HT-29 (cell line): Measurements from ENCODE around the gene PODXL. TPM values are rescaled to one million over a fixed set of nuclear protein-coding genes. Genes with fewer than 3 reads are reported as not detected.
"Not testable (repeated sequence)": the region's sequence is repeated elsewhere in the genome, so short reads cannot be mapped to it uniquely, and the experiment has no call there.

Experiments
- DNase-seq: peaks from one replicate; pipeline ENCODE4 v3.0.0-alpha.2; 2015; ENCODE audit warnings: low spot score
- total RNA-seq: library from RNA; depleted of rRNA; stranded (reverse); fragments of >200 nt; shearing (Covaris generic); gene quantifications from 2 replicates; pipeline ENCODE4 v1.2.3, GENCODE V29; 2014

Gene PODXL
- total RNA-seq, 1 experiment from 2014 or later, result 67.9 TPM

DNA sequence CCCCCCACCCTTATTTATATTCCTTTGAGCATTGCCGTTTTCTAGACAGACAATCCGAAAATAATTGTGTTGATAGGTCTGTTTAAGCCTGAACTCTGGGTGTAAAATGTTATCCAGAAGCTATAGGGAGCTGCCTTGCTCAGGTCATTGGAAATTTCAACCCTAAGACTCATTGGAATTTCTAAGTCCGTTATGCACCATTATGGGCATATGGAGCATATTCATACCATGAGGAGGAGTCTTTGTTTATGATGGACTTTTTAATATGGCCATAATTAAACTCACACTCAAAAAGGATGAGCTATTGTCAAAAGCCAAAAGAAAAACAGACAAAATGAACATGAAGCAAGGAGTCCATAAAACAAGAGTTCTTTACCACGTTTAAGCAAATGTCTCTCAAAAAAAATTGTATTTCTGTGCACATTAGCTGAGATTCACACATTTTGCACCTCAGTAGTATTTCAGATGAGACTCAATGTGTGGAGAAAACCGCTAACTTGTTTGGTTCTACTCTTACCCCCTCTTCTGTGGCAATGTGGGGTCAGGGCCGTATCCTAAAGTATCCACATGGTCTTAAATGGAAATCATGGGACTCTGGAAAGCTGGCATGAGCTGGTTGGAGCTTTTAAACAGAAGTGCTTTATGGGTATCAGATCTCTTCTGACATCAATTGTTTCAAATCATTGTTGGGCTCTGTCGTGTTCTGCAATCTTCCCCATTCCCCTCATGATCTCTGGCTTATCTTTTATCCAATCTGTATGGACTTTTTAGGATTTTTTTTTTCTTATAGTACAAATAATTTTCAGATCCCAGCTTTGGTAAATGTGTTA, 60.5 kb downstream of the PODXL start:
- no peak for DNase-seq

DNA sequence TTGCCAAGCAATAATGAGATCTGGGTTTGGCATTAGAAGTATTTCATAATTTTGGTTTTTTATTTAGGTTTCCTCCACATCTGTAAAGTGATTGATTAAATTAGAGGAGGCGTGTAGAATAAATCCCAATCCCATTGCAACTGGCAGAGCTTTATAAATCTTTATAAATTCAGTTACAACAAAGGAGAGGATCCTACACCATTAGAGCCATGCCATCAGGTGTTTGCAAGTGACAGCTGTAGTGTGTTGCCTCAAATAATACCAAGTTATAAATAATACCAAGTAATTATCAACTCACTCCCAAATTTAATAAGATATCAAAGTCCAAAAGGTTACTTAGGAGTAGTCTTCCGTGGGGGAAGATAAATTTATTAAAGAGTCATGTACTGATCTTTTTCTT, 62.2 kb downstream of the PODXL start:
- no peak for DNase-seq

DNA sequence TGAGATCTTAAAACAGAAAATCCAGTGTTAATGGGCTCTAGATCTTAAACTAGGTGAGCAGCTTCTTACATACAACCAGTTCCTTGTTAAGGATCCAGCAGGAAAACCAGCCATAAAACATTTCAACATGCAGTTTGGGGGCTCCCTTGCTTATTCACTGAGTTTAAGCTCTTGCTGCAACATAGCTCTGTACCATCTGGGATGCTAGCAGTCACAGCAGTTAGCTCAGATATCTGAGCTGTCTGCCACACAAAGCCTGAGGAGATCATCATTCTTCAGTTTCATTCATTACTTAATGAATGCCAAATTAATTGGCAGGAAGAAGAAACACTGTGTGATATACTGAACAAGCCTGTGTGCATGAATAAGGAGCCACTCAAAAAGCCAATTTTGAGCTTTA, 62.8 kb downstream of the PODXL start:
- no peak for DNase-seq

DNA sequence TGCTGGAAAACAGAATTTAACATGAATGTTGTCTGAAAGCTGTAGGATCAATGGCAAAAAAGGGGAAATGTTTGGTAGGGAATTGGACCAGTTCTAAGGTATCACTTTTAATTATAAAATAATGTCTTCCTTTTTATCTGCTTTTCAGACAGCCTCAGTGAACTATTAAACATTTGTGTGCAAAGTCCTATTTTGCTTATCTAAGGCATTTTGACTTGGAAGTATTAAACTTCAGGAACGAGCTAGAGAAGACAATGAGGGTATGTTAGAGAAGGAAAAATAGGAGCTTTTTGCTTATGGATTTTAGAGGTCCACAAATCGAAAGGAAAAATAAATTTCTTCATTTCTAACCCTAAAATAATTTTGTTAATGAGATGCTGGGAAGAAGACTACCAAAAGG, 63.3 kb downstream of the PODXL start:
- DNase-seq, result no peak

DNA sequence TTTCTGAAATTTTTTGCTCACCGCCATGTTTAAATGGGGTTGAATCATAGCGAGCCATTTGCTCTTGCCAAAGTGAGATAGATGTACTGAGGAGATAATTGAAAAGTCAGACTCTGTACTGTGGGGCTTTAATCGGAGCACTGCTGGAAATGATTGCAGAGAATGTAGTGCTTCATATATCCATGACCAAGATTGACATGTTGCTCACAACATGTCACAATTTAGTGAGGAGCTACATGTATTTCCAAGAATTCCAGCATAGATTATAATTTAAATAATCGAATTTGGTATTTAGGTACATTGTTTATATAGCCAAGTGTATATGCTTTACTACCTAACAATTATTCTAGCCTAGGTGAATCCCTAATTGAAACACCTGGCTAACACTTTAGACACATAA, 66.5 kb downstream of the PODXL start:
- DNase-seq, result no peak

DNA sequence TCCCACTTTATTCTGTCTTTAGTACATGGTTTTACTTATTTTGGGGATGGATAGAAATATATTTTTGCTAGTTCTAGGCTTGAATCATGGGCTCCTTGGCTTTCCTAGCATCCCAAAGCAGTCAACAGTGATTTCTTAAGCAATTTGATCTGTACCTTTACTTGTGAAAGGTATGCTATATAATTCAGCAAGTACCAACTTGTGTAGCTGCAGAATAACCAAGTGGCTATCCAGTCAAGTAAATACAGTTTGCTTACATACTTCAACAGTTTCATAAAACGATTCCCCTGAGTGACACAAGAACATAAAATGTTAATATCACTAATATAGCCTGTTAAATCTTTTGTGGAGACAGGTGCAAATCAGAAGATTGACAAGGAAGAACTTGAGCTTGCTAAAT, 67.2 kb downstream of the PODXL start:
- DNase-seq, result no peak

DNA sequence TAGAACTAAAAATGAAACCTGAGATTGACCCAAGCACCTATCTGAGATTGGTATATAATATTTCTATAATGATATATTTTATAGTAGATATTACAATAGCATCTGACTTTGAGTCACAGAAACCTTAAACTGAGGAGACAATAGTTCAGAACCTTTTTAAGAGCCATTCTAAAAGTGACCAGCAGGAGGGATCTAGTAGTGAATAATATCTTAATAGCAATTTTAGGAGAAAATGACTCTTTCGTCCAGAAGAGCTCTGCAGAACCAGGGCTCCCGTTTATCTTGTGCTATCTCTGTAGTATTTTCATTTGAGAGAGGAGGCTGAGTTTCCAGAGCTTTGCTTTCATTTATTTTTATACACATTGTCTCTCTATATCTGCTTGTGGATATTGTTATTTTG, 68.1 kb downstream of the PODXL start:
- peak; percentile 41 for DNase-seq

DNA sequence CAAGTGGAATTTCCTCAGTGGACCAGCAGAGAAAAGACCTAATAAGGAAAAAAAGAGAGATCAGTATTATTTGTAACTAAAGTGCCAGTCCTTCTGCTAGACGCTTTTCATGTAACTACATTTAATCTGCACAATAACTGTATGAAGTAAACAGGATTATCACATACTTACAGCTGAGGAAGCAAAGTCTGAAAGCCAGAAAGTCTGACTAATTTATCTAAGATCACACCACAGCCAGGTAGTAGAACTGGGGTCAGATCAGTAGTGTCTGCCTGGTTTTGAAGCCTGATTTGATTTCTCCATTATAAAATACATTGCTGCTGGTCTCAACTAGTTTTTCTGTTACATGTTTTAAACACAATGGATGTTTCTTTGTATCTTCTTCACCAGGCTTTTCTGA, 69.2 kb downstream of the PODXL start:
- no peak for DNase-seq

DNA sequence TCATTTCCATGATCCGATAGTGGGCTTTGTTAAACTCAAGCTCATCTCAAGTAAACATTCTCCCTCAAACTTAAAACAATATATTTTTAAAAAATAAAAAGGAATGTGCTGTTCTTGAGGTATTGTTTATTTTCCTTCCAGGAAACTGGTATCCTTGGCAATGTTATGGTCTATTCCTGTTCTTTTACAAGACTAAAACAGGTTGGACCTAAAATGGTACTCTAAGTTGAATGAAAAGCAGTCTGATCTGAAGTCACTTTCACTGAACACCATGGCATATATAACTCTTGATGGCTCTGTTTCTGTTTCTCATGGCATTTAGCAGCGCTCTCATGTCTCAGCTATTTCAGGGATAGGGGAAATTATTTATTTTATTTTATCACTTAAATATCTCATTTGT, 70.1 kb downstream of the PODXL start:
- no peak for DNase-seq

DNA sequence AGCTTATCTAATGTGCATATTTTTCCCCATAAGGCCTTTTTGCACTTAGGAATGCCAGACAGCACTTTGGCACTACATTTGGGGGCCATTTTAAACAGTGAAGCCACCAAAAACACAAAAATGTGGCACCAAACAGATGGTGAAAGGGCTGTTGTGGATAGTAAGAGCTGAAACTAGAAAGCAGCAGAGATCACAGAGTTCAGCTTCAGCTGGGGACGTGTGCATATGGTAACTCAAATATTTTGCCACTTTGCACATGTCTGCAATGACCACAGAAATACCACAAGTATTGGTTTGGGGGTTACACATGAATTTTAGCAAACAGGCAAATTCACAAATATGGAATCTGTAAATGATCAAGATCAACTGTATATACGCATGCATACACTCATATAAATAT, 72.8 kb downstream of the PODXL start:
- no peak for DNase-seq

DNA sequence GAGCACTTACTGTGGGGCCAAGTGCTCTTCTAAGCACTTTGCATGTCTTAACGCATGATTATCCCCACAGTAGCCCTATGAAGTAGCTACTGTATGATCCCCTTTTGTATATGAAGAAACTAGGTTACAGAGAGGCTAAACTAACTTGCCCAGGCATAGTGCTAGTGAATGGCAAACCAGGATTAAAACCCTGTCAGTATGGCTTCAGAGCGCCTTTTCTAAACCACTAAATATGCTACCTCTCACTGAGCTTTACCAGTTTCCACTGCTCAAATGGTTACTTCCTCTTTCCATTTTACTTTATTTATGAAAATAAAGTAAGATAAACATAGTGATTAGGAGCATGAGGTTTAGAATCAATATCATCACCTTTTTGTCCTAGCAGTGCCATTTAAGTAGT, 73.6 kb downstream of the PODXL start:
- DNase-seq, result no peak

DNA sequence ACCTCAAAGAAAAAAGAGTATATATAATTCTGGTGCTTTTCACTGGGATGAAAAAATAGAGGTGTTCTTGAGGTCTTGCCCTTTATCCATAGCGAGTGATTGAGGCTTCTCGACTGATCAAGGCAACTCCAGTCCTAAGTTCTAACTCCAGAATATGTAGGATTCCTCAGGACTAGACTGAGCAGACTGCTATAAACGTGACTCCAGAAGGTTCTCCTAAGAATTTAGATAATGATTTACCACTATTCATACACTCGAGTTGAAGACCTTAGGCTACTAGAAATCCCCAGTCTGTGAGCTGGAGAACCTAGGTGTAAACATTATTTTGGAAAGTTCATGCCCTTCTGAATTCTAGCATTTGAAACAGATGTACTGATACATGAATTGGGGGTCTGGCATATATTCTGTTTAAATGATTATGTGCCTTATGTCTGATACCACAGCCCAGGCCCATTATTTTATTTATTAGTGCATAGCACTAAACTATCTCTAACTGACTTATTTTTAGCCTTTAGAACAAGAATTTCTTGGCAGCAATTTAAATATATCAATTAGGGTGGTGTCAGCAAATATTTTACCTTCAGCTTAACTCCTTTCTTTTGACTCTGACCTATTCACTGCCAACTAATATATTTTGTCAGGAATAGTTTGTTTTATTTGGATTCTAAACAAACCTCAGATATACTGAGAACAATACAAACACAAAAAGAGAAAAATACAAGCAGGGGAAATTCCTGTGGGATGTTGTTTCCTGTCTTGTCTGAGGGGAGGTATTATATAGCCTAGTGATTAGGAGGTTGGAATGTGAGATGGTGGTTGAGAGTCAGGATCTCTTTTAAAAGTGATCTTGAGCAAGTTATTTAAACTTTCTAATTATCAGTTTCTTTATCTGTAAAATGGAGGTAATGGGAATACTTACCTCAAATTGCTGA, 75.8 kb downstream of the PODXL start:
- DNase-seq, result peak; percentile 24

DNA sequence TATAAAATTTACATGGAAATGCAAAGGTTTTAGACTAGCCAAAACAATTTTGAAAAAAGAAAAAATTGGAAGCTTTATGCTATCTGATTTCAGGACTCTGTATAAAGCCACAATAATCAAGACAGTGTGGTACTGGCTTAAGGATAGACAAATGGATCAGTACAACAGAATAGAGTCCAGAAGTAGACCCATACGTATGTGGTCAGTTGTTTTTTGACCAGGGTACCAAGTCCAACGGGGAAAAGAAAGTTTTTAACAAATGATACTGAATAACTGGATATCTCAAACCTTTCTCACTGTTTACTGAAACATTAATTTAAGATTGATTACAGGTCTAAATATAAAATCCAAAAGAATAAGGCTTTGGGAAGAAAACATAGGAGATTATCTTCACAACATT, 79.7 kb downstream of the PODXL start:
- no peak for DNase-seq

DNA sequence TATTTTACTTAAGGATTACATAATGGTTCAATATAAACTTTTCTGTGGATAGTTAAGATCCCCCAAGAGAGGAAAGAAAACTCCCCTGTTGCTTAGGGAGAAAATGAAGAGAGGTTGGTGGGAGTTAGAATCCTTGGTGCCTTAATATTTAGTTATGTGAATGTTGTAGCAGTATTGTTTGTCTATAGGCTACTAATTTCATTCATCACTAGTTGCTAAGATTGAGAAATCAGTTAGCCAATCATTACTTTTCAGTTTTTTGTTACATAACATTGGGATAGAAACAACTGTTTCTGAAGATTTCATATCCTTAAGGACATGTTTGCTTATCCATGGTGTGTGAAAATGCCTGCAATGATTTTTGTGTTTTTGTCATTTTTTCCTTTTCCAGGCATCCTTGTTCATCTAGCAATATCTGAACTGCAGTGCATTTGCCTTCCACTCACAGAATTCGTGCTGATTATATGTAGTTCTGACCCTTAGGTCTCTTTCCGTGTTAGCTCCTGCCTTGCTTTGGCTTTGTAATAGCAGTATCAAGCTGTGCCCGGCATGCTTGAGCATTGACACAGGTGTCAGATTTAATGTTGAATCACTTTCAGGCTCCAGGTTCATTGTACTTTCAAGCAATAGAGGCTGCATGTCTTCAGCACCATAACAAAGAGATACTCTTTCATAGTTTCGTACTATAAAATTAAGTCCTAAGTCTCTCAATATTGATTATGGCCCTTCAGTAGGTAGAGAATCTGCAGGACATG, 85.0 kb downstream of the PODXL start:
- DNase-seq, result no peak

DNA sequence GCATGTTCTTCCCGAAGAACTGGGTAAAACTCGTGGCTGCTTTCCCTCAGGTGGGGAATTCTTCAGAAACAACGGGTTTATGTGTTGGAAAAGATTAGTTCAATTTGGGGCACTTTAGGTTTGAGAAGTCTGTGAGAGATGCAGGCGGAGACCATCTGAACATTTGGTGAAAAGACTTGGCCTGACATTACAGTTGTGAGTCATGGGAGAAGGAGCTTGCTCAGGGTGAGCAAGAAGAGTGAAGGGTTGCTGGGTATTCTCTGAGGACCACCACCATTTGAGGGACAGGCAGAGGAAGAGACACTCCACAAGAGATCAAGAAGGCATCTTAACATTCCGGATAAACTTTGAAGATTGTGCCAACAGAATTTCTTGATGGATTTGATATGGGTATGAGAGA, 88.6 kb downstream of the PODXL start:
- no peak for DNase-seq

DNA sequence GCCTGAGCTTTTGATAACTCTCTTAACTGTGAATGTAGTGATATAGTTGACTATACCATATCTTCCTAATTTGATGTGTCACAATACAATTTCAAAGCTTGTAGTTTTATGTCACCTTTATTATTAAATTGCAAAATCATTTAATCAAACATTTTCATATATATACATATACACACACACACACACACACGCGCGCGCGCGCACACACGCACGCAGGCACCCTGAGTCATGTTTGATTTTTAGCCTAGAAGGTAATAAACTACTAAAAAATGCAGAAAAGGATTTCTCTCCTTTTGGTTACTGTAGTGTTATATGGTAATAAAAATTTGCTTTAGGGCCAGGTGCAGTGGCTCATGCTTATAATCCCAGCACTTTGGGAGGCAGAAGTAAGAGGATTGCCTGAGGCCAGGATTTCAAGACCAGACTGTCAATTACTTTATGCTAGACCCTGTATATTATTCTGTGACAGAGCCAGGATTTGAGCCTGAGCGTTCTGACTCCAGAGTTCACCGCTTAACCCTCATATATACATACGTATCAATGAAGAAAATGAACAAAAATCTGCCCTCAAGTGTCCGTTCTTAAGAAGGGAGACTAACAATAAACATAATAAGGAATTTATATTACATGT, 89.6 kb downstream of the PODXL start:
- DNase-seq, result no peak

DNA sequence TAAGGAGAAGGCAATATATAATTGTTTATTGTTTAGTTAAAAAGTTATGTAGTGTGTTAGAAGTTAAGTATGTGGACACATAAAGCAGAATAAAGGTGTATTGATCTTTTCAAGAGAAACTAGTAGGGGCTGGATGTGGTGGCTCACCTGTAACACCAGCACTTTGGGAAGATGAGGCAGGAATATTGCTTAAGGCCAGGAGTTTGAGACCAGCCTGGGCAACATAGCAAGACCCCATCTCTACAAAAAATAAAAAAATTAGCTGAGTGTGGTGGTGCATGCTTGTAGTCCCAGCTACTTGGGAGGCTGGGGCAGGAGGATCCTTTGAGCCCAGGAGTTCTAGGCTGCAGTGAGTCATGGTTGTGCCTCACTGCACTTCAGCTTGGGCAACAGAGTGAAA, 93.7 kb downstream of the PODXL start:
- not testable (repeated sequence) for DNase-seq

DNA sequence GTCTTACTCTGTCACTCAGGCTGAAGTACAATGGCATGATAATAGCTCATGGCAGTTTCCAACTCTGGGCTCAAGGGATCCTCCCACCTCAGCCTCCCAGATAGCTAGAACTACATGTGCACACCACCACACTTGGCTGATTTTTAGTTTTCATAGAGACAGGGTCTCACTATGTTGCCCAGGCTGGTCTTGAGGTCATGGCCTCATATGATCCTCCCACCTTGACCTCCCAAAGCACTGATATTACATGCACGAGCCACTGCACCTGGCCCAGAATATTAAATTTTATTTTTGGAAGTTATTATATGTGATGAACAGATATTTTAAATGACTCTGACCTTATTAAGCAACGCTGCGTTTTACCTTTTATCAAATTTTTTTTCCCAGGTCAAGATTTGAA, 94.4 kb downstream of the PODXL start:
- no peak for DNase-seq

DNA sequence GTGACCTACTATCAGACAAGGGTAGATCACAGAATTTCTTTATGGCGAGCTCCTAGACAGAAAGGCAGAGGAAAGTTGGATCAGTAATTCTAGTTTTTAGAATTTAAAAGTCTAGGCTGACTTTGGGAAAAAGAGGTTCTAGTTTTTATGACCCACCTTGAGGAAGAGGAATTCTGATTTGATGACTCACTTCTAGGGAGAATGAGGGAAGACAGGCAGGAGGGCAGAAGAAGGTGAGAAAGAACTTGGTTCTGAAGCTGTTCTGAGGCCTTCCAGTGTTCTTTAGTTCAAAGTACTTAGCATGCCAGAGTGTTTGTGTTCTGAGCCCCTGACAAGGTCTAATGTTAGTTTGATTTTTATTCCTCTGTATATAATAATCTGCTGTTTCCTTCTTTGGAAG, 97.2 kb downstream of the PODXL start:
- DNase-seq, result peak; percentile 56

DNA sequence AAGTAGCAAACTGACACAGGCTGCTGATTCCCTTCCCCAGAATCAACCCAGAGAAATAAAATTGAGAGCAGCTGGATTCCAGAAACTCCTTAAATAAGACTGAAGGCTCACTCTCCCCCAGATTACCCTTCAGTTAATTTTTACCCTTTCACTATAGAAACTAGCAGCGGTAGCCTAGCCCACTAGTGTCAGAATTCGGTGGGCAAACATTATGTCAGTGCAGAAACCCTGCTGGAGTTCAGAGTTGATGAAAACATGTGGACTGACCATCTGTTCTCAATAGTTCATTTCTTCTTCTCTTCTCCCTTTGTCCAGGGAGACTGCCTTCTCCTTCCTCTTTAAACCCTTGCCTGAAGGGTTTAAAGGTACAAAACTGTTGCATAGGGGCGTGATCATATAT, 100.1 kb downstream of the PODXL start:
- no peak for DNase-seq

DNA sequence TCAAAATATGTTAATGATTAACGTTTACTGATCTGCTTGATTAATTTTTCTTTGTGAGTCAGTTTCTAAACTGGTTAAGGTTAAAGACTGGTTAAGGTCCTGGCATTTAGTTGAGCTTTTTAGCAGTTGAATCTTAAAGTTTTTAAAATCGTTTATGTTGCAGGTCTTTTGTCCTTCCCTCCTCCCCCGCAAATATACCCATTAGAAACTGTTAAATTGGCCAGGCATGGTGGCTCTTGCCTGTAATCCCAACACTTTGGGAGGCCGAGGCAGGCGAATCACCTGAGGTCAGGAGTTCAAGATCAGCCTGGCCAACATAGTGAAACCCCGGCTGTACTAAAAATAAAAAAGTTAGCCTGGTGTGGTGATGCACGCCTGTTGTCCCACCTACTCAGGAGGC, 100.9 kb downstream of the PODXL start:
- no peak for DNase-seq

DNA sequence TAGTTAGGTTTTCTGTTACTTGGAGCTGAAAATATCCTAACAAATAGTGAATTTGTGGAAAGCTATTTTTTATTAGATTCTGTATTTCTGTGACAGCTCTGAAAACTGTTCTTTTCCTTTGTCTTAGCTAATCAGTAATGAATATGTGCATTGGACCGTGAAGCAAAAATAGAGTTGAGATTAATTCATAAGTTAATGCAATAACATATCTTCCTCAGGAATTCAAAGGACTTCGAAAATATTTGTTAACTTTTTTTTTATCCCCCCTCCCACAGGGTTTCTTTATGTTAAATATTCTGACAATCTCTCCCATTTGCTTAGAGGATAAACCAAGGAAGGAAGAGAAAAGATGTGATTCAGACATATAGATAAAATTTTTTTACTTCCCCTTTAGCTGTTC, 101.4 kb downstream of the PODXL start:
- DNase-seq, result peak; percentile 14
